Fibroblast of pulmonary artery (primary cell): ENCODE results near the gene RPL13.
"Not testable (repeated sequence)": the region's sequence is repeated elsewhere in the genome, so short reads cannot be mapped to it uniquely, and the experiment has no call there.

Source experiments
- DNase-seq: peaks from one replicate; pipeline ENCODE4 v3.0.0-alpha.2; 2010; ENCODE audit warnings: low read depth
- H3K4me3 ChIP-seq: replicated peaks from 2 replicates; pipeline ENCODE4 v1.5.1; 2011; ENCODE audit warnings: low read depth, mild to moderate bottlenecking, control low read depth, low read length, moderate library complexity
- CTCF ChIP-seq: IDR thresholded peaks from 2 replicates; pipeline ENCODE4 v1.5.1; 2011; ENCODE audit warnings: mild to moderate bottlenecking, control low read depth, low read length, inconsistent platforms; ENCODE audit errors: missing control alignments

The RPL13 gene

GRCh38 chr16:89567656-89568594 lies 7.4 kb downstream of the RPL13 start:
- TF ChIP-seq CTCF = no peak
- no peak overlapping the region for H3K4me3 ChIP-seq
- no peak for DNase-seq

GRCh38 chr16:89569506-89570341 lies 9.2 kb downstream of the RPL13 start:
- no peak overlapping the region for H3K4me3 ChIP-seq
- no peak for DNase-seq
- TF ChIP-seq CTCF = no peak

- DNase-seq = no peak
- TF ChIP-seq CTCF = no peak
- no peak overlapping the region for H3K4me3 ChIP-seq
Observed at GRCh38 chr16:89570342-89570923, 10.0 kb downstream of the RPL13 start.

GRCh38 chr16:89570983-89571598 lies 10.6 kb downstream of the RPL13 start:
- not testable (repeated sequence) for H3K4me3 ChIP-seq

GRCh38 chr16:89571636-89572035 lies 11.2 kb downstream of the RPL13 start:
- no peak for DNase-seq
- H3K4me3 ChIP-seq = no peak overlapping the region
- no peak for TF ChIP-seq CTCF

More at GRCh38 chr16:89570983-89571598, 10.6 kb downstream of the RPL13 start:
- DNase-seq = not testable (repeated sequence)

- DNase-seq = no peak
- H3K4me3 ChIP-seq = no peak overlapping the region
- TF ChIP-seq CTCF = no peak
Observed at GRCh38 chr16:89572073-89572484, 11.6 kb downstream of the RPL13 start.
